GM19395 (cell line): ENCODE measurements around the gene SLC39A6.
"Not testable (repeated sequence)": the region's sequence is repeated elsewhere in the genome, so short reads cannot be mapped to it uniquely, and the experiment has no call there.

Experiments used
- ATAC-seq: cut with Tn5 transposase; IDR thresholded peaks from one replicate; pipeline ENCODE4 v1.9.1; 2021; ENCODE audit warnings: mild to moderate bottlenecking, moderate library complexity; ENCODE audit not compliant: unreplicated experiment

The SLC39A6 gene

DNA sequence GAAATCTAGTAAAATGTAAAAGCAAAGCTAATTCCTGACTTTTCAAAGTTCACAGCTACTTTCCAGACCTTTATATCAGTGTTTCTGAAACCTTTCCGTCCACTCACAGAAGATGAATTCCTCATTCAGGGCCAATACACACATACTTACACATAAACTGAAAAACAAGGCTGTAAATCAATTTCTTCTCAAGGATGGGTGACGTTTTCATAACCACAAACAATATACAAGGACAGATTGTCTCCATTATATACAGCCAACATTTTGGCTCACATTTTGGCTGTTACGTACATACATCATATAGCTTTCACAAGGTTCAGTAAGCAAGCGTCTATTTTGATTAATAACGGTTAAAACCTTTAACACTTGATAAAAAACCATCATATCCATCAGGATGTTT lies 63.1 kb downstream of the SLC39A6 start:
- ATAC-seq = no peak

GRCh38 chr18:36064809-36065079 lies 64.4 kb downstream of the SLC39A6 start:
- ATAC-seq = not testable (repeated sequence)

DNA sequence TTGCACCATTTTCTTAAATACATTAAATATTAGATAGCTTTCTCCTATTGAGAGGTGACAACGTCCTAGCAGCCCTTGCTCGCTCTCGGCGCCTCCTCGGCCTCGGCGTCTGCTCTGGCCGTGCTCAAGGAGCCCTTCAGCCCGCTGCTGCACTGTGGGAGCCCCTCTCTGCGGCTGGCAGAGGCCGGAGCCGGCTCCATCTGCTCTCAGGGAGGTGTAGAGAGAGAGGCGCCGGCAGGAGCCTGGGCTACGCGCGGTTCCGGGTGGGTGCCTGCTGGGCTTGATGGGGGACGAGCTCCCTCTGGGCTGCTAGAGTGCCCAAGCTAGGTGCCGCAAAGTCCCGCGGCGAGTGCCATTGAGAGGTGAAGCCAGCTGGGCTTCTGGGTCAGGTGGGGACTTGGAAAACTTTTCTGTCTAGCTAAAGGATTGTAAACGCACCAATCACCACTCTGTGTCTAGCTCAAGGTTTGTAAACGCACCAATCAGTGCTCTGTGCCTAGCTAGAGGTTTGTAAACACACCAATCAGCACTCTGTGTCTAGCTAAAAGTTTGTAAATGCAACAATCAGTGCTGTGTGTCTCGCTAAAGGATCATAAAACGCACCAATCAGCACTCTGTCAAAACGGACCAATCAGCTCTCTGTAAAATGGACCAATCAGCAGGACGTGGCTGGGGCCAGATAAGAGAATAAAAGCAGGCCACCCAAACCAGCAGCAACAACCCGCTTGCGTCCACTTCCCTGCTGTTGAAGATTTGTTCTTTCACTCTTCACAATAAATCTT lies 64.9 kb downstream of the SLC39A6 start:
- no peak for ATAC-seq

GRCh38 chr18:36058674-36059073 lies 70.5 kb downstream of the SLC39A6 start:
- ATAC-seq = no peak
